H9 (cell line): ENCODE results near the gene ROR1. TPM values are rescaled to one million over a fixed set of nuclear protein-coding genes. Genes with fewer than 3 reads are reported as not detected.

Source experiments
- DNase-seq: peaks from one replicate; pipeline ENCODE4 v3.0.0-alpha.2; 2017
- H2AFZ ChIP-seq: one replicate; pipeline ENCODE4 v1.6.1; 2013; ENCODE audit warnings: mild to moderate bottlenecking, low read length, control low read depth, moderate library complexity
- H2AK5ac ChIP-seq: 2 replicates; pipeline ENCODE4 v1.6.1; 2013; ENCODE audit warnings: low read length, control low read depth, mixed read lengths; ENCODE audit not compliant: insufficient read length
- H2BK120ac ChIP-seq: one replicate; pipeline ENCODE4 v1.6.1; 2013; ENCODE audit warnings: low read depth, mild to moderate bottlenecking, low read length, control low read depth, inconsistent platforms; ENCODE audit not compliant: poor library complexity, severe bottlenecking
- H2BK12ac ChIP-seq: 2 replicates; pipeline ENCODE4 v1.6.1; 2013; ENCODE audit warnings: low read length, control low read depth, mixed read lengths, low read depth; ENCODE audit not compliant: insufficient read length
- H2BK15ac ChIP-seq: 2 replicates; pipeline ENCODE4 v1.6.1; 2013; ENCODE audit warnings: low read depth, low read length, control low read depth
- H2BK20ac ChIP-seq: one replicate; pipeline ENCODE4 v1.6.1; 2013; ENCODE audit warnings: low read depth, mild to moderate bottlenecking, low read length, control low read depth, inconsistent platforms; ENCODE audit not compliant: poor library complexity, severe bottlenecking
- H2BK5ac ChIP-seq: 2 replicates; pipeline ENCODE4 v1.6.1; 2013; ENCODE audit warnings: low read length, control low read depth, mixed read lengths; ENCODE audit not compliant: insufficient read length
- H3K14ac ChIP-seq: 2 replicates; pipeline ENCODE4 v1.6.1; 2013; ENCODE audit warnings: low read length, control low read depth; ENCODE audit not compliant: insufficient read depth
- H3K18ac ChIP-seq: 2 replicates; pipeline ENCODE4 v1.6.1; 2013; ENCODE audit warnings: low read depth, mild to moderate bottlenecking, mixed read lengths, low read length, control low read depth; ENCODE audit not compliant: insufficient read length
- H3K23ac ChIP-seq: 2 replicates; pipeline ENCODE4 v1.6.1; 2013; ENCODE audit warnings: low read length, control low read depth, mixed read lengths, low read depth; ENCODE audit not compliant: insufficient read length
- H3K23me2 ChIP-seq: 2 replicates; pipeline ENCODE4 v1.6.1; 2013; ENCODE audit warnings: low read depth, mild to moderate bottlenecking, mixed read lengths, low read length, control low read depth; ENCODE audit not compliant: insufficient read length, poor library complexity, severe bottlenecking
- H3K27ac ChIP-seq: 2 replicates; pipeline ENCODE4 v1.5.1; 2013; ENCODE audit warnings: low read length, control low read depth, mixed read lengths, low read depth; ENCODE audit not compliant: insufficient read length
- H3K27me3 ChIP-seq: 2 replicates; pipeline ENCODE4 v1.6.1; 2013; ENCODE audit warnings: low read length, control low read depth, inconsistent platforms; ENCODE audit not compliant: insufficient read depth
- H3K4ac ChIP-seq: 2 replicates; pipeline ENCODE4 v1.6.1; 2013; ENCODE audit warnings: low read depth, mild to moderate bottlenecking, control low read depth, inconsistent platforms, low read length, moderate library complexity
- H3K4me1 ChIP-seq: 2 replicates; pipeline ENCODE4 v1.6.1; 2013; ENCODE audit warnings: low read length, control low read depth, inconsistent platforms; ENCODE audit not compliant: insufficient read depth
- H3K4me2 ChIP-seq: 2 replicates; pipeline ENCODE4 v1.6.1; 2013; ENCODE audit warnings: low read length, control low read depth, mixed read lengths; ENCODE audit not compliant: insufficient read length, insufficient read depth
- H3K56ac ChIP-seq: 2 replicates; pipeline ENCODE4 v1.6.1; 2013; ENCODE audit warnings: low read depth, mild to moderate bottlenecking, mixed read lengths, low read length, control low read depth; ENCODE audit not compliant: insufficient read length
- H3K79me1 ChIP-seq: 2 replicates; pipeline ENCODE4 v1.6.1; 2013; ENCODE audit warnings: low read depth, mild to moderate bottlenecking, moderate library complexity, low read length, control low read depth, inconsistent platforms; ENCODE audit not compliant: insufficient read depth, poor library complexity, severe bottlenecking
- H3K79me2 ChIP-seq: 2 replicates; pipeline ENCODE4 v1.6.1; 2013; ENCODE audit warnings: low read length, control low read depth, inconsistent platforms; ENCODE audit not compliant: insufficient read depth
- H3K9ac ChIP-seq: 2 replicates; pipeline ENCODE4 v1.6.1; 2013; ENCODE audit warnings: low read length, control low read depth, mixed read lengths; ENCODE audit not compliant: insufficient read length; ENCODE audit errors: extremely low read depth
- H3K9me3 ChIP-seq: one replicate; pipeline ENCODE4 v1.6.1; 2013; ENCODE audit warnings: low read depth, low read length, inconsistent platforms; ENCODE audit not compliant: control insufficient read depth
- H3T11ph ChIP-seq: one replicate; pipeline ENCODE4 v1.6.1; 2013; ENCODE audit warnings: mild to moderate bottlenecking, low read length, control low read depth, inconsistent platforms
- H4K20me1 ChIP-seq: one replicate; pipeline ENCODE4 v1.6.1; 2013; ENCODE audit not compliant: control insufficient read depth, insufficient read length, insufficient read depth
- H4K5ac ChIP-seq: 2 replicates; pipeline ENCODE4 v1.6.1; 2013; ENCODE audit warnings: low read depth, mild to moderate bottlenecking, mixed read lengths, low read length, control low read depth; ENCODE audit not compliant: insufficient read length
- H4K8ac ChIP-seq: replicated peaks from 2 replicates; pipeline ENCODE4 v1.6.1; 2013; ENCODE audit warnings: low read length, control low read depth, mixed read lengths, low read depth; ENCODE audit not compliant: insufficient read length
- H4K91ac ChIP-seq: 2 replicates; pipeline ENCODE4 v1.6.1; 2013; ENCODE audit warnings: low read depth, mild to moderate bottlenecking, moderate library complexity, mixed read lengths, low read length, control low read depth; ENCODE audit not compliant: insufficient read length
- H3K27ac Mint-ChIP-seq, 3 experiments: 2 replicates in 2 of 3; 3 replicates in 1 of 3; pipeline ENCODE4 v1.8.0; 2020 to 2021; ENCODE audit warnings: mixed read lengths in 3 of 3, mild to moderate bottlenecking in 1 of 3, moderate library complexity in 1 of 3
- H3K27me3 Mint-ChIP-seq: 2 replicates; pipeline ENCODE4 v1.8.0; 2021; ENCODE audit warnings: low read depth, mild to moderate bottlenecking, moderate library complexity, mixed read lengths
- H3K36me3 Mint-ChIP-seq, 3 experiments: 2 replicates in 2 of 3; 3 replicates in 1 of 3; pipeline ENCODE4 v1.8.0; 2020 to 2021; ENCODE audit warnings: low read depth in 3 of 3, mixed read lengths in 3 of 3; ENCODE audit not compliant: insufficient read depth in 1 of 3
- H3K4me1 Mint-ChIP-seq, 2 experiments: 2 replicates each; pipeline ENCODE4 v1.8.0; 2020; ENCODE audit warnings: mixed read lengths in 2 of 2
- H3K4me3 Mint-ChIP-seq, 2 experiments: 2 replicates in 1 of 2; 3 replicates in 1 of 2; pipeline ENCODE4 v1.8.0; 2020 to 2021; ENCODE audit warnings: mild to moderate bottlenecking in 2 of 2, mixed read lengths in 2 of 2, moderate library complexity in 1 of 2
- H3K9me3 Mint-ChIP-seq, 2 experiments: 2 replicates in 1 of 2; 3 replicates in 1 of 2; pipeline ENCODE4 v1.8.0; 2020; ENCODE audit warnings: mild to moderate bottlenecking in 2 of 2, mixed read lengths in 2 of 2, moderate library complexity in 1 of 2
- CTCF ChIP-seq: fragments of 200-600 bp; sonication (generic); conservative IDR thresholded peaks from 3 replicates; pipeline ENCODE4 v1.8.0; 2021; ENCODE audit warnings: antibody characterized with exemption, mild to moderate bottlenecking
- WGBS: extraction: QIAGEN DNeasy Blood & Tissue Kit; methylation state at CpG from one replicate; pipeline ENCODE4 v1.1.7; 2013; ENCODE audit warnings: missing lambda C conversion rate, low lambda C conversion rate, mixed read lengths; ENCODE audit not compliant: insufficient read length; ENCODE audit errors: extremely low coverage; 5-methylcytosine and 5-hydroxymethylcytosine counted together
- total RNA-seq: library from RNA; stranded (reverse); gene quantifications from 2 replicates; pipeline ENCODE4 v1.2.1, GENCODE V29; 2021

The ROR1 gene
- total RNA-seq, 1 experiment from 2014 or later: 75.9 TPM

DNA sequence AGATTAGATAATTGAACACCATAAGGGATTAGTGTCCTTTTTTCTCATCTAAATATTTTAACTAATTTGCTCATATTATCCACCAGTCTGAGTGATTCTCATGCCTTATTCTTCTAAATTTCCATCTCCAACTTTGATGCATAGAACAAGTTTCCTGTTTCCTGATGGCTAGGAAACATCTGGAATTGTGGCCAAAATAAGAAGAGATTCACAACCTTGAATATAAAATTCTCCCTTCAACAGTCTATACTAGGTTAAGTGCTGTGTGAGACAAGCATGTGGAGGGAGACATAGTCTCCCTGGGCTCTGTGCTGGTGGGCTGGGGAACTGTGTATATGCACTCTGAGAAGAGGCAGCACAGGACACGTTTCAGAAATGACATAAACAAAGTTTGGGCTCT is 21.6 kb upstream of the ROR1 start:
- H3K9ac ChIP-seq: no peak overlapping the region
- H3K14ac ChIP-seq: no peak overlapping the region
- no peak overlapping the region for H3K27ac ChIP-seq
- WGBS: no CpG with 5 or more reads among the region's 1 CpG
- no peak overlapping the region for H4K91ac ChIP-seq
- H2BK5ac ChIP-seq: no peak overlapping the region
- no peak for DNase-seq
- H3K56ac ChIP-seq: no peak overlapping the region
- no peak overlapping the region for H2BK12ac ChIP-seq
- no peaks in the 10 kb centered on the region for H3K79me2 ChIP-seq
- no peak overlapping the region for H3K18ac ChIP-seq
- H3K27me3 ChIP-seq: no peaks in the 10 kb centered on the region
- Mint-ChIP-seq H3K9me3 (no peaks in the 10 kb centered on the region), H3K27me3 (no peaks in the 10 kb centered on the region; the same call in 1 of the 2 replicates), H3K36me3 (no peaks in the 10 kb centered on the region), H3K4me1 (peaks cover 6 to 10% of the 10 kb centered on the region in 2 experiments), H3K27ac (no peak overlapping the region), H3K4me3 (no peak overlapping the region)
- H3K4me1 ChIP-seq: no peaks in the 10 kb centered on the region
- no peak overlapping the region for H3K4ac ChIP-seq
- no peak overlapping the region for H2AK5ac ChIP-seq
- TF ChIP-seq CTCF: no peak
- H2BK20ac ChIP-seq: no peak overlapping the region
- H2AFZ ChIP-seq: no peak overlapping the region
- no peaks in the 10 kb centered on the region for H3K9me3 ChIP-seq
- no peak overlapping the region for H2BK120ac ChIP-seq
- no peak overlapping the region for H3K23ac ChIP-seq
- H4K5ac ChIP-seq: no peak overlapping the region
- no peak overlapping the region for H3K4me2 ChIP-seq
- no peaks in the 10 kb centered on the region for H3K23me2 ChIP-seq
- H3T11ph ChIP-seq: no peak overlapping the region
- H4K8ac ChIP-seq: no peak overlapping the region
- H4K20me1 ChIP-seq: no peaks in the 10 kb centered on the region
- no peak overlapping the region for H2BK15ac ChIP-seq
- no peaks in the 10 kb centered on the region for H3K79me1 ChIP-seq
